ENCODE measurements around the gene NPAS2.

The NPAS2 gene

DNA sequence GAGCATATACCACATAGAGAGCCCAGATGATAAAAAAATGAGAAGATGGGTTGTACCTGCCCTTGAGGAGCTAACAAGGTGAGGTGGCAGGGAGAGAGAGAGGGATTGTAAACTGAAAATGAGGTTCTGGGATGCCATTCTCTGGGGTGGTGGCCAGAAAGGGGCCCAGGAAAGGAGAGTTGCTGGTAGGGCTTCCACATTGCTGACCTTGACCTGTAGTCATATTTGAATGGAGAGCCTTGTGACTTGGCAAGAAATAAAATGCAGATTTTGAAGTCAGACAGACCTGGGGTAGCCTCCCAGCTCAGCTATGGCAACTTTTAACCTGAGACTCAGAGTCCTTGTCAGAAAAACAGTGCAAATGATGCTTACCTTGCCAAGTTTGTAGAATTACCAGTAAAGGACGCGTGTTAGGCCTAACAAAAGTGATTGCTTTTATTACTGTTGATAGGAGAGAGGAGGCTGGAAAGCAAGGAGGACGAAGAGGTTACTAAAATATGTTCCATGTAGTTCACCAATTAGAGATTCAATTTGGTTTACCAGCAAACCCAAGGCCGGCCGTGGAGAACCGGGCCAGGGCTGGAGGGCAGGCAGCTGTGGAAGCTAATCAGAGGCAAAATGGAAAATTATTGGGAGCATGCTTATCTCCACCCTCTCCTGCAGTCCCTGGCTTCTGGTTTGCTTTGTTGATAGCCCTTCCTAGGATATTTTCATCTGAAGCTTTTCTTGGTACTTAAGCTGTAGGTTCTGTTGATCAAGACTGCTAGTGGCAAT, 3.9 kb downstream of the NPAS2 start:
- Histone ChIP-seq H3K4me1 (ENCODE audit: control insufficient read depth in 1 of 2, insufficient read depth in 2 of 2, low read length in 2 of 2) (peaks cover 11 to 13% of the 10 kb centered on the region in 2 experiments), H3K4me3 (ENCODE audit: low read depth, low read length) (no peak overlapping the region), H4K12ac (ENCODE audit: low read depth, low read length) (no peak overlapping the region), H3K9ac (ENCODE audit: low read length) (no peak overlapping the region), H3K27ac (ENCODE audit: low read depth, low read length) (no peak overlapping the region), H2AK5ac (ENCODE audit: low read length) (no peak overlapping the region), H3K79me2 (ENCODE audit: control insufficient read depth, insufficient read depth, low read length, poor library complexity) (peaks cover 2% of the 10 kb centered on the region), H2BK120ac (ENCODE audit: insufficient read depth, low read length, poor library complexity) (no peak overlapping the region), H3K36me3 (ENCODE audit: control insufficient read depth in 1 of 2, insufficient read depth in 2 of 2, low read length in 2 of 2) (no peaks in the 10 kb centered on the region), H3K23ac (ENCODE audit: low read length) (no peak overlapping the region), H3K27me3 (ENCODE audit: insufficient read depth, low read length) (peaks cover 21% of the 10 kb centered on the region), H4K8ac (ENCODE audit: low read depth, low read length) (no peak overlapping the region), H2AFZ (ENCODE audit: insufficient read depth, low read length, poor library complexity) (no peak overlapping the region), H3K9me3 (ENCODE audit: insufficient read depth, low read depth, low read length) (peaks cover 1% of the 10 kb centered on the region), H2BK12ac (ENCODE audit: low read length) (no peak overlapping the region), H3K79me1 (ENCODE audit: low read length) (peaks cover 2% of the 10 kb centered on the region), H3K4me2 (ENCODE audit: low read length) (no peak overlapping the region), H2BK5ac (ENCODE audit: low read depth, low read length, poor library complexity) (no peak overlapping the region), H4K91ac (ENCODE audit: low read depth, low read length) (no peak overlapping the region), H3K14ac (ENCODE audit: low read length) (no peak overlapping the region), H3K18ac (ENCODE audit: low read length) (no peak overlapping the region), H3K4ac (ENCODE audit: low read depth, low read length) (no peak overlapping the region)
- no peak for DNase-seq
- no CpG with 5 or more reads among the region's 6 CpGs for WGBS (ENCODE audit: extremely low coverage, insufficient coverage, insufficient read length)

DNA sequence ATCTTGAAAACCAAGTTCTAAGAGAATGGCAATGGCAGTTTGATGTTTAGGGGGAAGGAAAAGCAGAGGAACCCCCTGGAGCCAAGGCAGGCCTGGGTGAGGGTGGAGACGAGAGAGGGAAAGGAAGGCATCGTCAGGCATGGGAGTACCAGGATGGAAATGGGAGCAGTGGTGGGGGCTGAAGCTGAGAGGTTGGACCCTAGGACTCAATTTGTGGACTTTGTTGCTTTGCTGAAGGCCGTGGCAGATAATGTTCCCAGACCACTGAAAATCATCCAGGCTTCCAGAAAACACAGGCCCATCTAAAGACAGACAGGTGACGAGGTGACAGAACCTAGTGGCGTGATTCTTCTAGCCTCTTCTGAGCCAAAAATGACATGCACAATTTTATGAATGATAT, 4.9 kb downstream of the NPAS2 start:
- Histone ChIP-seq H2BK120ac (ENCODE audit: insufficient read depth, low read length, poor library complexity) (no peak overlapping the region), H3K79me1 (ENCODE audit: low read length) (peaks cover 2% of the 10 kb centered on the region), H3K27ac (ENCODE audit: low read depth, low read length) (no peak overlapping the region), H2BK5ac (ENCODE audit: low read depth, low read length, poor library complexity) (no peak overlapping the region), H3K14ac (ENCODE audit: low read length) (no peak overlapping the region), H3K4me1 (ENCODE audit: control insufficient read depth in 1 of 2, insufficient read depth in 2 of 2, low read length in 2 of 2) (peaks cover 6 to 7% of the 10 kb centered on the region in 2 experiments), H3K4me3 (ENCODE audit: low read depth, low read length) (no peak overlapping the region), H3K79me2 (ENCODE audit: control insufficient read depth, insufficient read depth, low read length, poor library complexity) (no peaks in the 10 kb centered on the region), H4K8ac (ENCODE audit: low read depth, low read length) (no peak overlapping the region), H3K9me3 (ENCODE audit: insufficient read depth, low read depth, low read length) (no peaks in the 10 kb centered on the region), H3K4me2 (ENCODE audit: low read length) (no peak overlapping the region), H3K4ac (ENCODE audit: low read depth, low read length) (no peak overlapping the region), H3K27me3 (ENCODE audit: insufficient read depth, low read length) (peaks cover 15% of the 10 kb centered on the region), H4K12ac (ENCODE audit: low read depth, low read length) (no peak overlapping the region), H3K36me3 (ENCODE audit: control insufficient read depth in 1 of 2, insufficient read depth in 2 of 2, low read length in 2 of 2) (no peaks in the 10 kb centered on the region), H4K91ac (ENCODE audit: low read depth, low read length) (no peak overlapping the region), H2AFZ (ENCODE audit: insufficient read depth, low read length, poor library complexity) (no peak overlapping the region), H3K23ac (ENCODE audit: low read length) (no peak overlapping the region), H3K18ac (ENCODE audit: low read length) (no peak overlapping the region), H2BK12ac (ENCODE audit: low read length) (no peak overlapping the region), H2AK5ac (ENCODE audit: low read length) (no peak overlapping the region), H3K9ac (ENCODE audit: low read length) (no peak overlapping the region)
- no peak for DNase-seq
- no CpG with 5 or more reads among the region's 5 CpGs for WGBS (ENCODE audit: extremely low coverage, insufficient coverage, insufficient read length)

DNA sequence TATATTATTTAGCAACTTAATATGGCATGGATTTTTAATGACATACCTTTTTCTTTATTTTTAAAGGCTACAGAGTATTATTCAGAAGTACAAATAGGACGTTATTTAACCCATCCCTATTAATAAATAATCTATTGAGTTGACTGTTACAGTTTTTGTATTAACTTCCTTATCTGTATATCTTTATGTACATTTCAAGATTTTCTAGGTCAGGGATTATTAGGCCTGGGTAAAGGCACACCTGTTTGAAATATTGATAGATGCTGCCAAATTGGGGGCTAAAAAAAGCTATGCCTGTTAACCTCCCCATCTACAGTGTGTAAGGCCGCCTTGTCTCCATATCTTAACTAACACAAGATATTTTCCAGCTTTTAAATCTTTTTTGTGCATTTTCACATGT, 6.6 kb downstream of the NPAS2 start:
- H3K27ac ChIP-seq (ENCODE audit: low read depth, low read length): no peak overlapping the region
- H3K14ac ChIP-seq (ENCODE audit: low read length): no peak overlapping the region

DNA sequence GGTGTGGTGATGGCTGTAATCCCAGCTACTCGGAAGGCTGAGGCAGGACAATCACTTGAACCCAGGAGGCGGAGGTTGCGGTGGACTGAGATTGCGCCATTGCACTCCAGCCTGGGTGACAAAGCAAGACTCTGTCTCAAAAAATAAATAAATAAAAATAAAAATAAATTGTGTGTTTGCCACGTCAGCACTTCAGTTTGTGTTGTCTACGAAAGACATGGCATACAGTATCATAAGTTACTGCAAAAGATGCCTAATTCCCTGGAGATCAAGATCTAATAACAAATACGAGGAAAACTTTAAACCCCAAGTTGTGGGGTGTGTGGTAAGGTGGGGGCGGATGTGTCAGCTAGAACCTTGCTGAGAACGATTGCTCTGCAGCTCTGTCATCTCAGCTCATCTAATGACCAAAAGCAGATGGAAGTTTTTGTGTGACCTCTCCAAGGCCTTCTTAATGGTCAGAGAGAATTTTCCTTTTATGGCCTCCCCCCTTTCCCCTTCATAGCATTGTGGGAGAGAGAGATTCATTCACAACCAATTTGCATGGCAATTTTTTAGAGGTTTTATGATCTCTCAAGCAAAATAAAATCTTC, 11.3 kb downstream of the NPAS2 start:
- WGBS (ENCODE audit: extremely low coverage, insufficient coverage, insufficient read length): no CpG with 5 or more reads among the region's 9 CpGs
- Histone ChIP-seq H3K4me1 (ENCODE audit: control insufficient read depth in 1 of 2, insufficient read depth in 2 of 2, low read length in 2 of 2) (no peaks in the 10 kb centered on the region), H3K27me3 (ENCODE audit: insufficient read depth, low read length) (no peaks in the 10 kb centered on the region), H3K18ac (ENCODE audit: low read length) (no peak overlapping the region), H2AFZ (ENCODE audit: insufficient read depth, low read length, poor library complexity) (no peak overlapping the region), H2BK120ac (ENCODE audit: insufficient read depth, low read length, poor library complexity) (no peak overlapping the region), H3K36me3 (ENCODE audit: control insufficient read depth in 1 of 2, insufficient read depth in 2 of 2, low read length in 2 of 2) (no peaks in the 10 kb centered on the region), H2AK5ac (ENCODE audit: low read length) (no peak overlapping the region), H3K9me3 (ENCODE audit: insufficient read depth, low read depth, low read length) (no peaks in the 10 kb centered on the region), H4K8ac (ENCODE audit: low read depth, low read length) (no peak overlapping the region), H3K27ac (ENCODE audit: low read depth, low read length) (no peak overlapping the region), H4K12ac (ENCODE audit: low read depth, low read length) (no peak overlapping the region), H3K79me2 (ENCODE audit: control insufficient read depth, insufficient read depth, low read length, poor library complexity) (no peaks in the 10 kb centered on the region), H3K79me1 (ENCODE audit: low read length) (no peaks in the 10 kb centered on the region), H3K4me2 (ENCODE audit: low read length) (no peak overlapping the region), H3K14ac (ENCODE audit: low read length) (no peak overlapping the region), H3K9ac (ENCODE audit: low read length) (no peak overlapping the region), H3K4ac (ENCODE audit: low read depth, low read length) (no peak overlapping the region), H3K23ac (ENCODE audit: low read length) (no peak overlapping the region), H4K91ac (ENCODE audit: low read depth, low read length) (no peak overlapping the region), H2BK5ac (ENCODE audit: low read depth, low read length, poor library complexity) (no peak overlapping the region), H2BK12ac (ENCODE audit: low read length) (no peak overlapping the region), H3K4me3 (ENCODE audit: low read depth, low read length) (no peak overlapping the region)
- no peak for DNase-seq

More for the DNA sequence above, 6.6 kb downstream of the NPAS2 start:
- H3K4me2 ChIP-seq (ENCODE audit: low read length): no peak overlapping the region
- H3K4me3 ChIP-seq (ENCODE audit: low read depth, low read length): no peak overlapping the region
- H4K12ac ChIP-seq (ENCODE audit: low read depth, low read length): no peak overlapping the region
- no peaks in the 10 kb centered on the region for H3K79me1 ChIP-seq (ENCODE audit: low read length)
- no peak overlapping the region for H4K8ac ChIP-seq (ENCODE audit: low read depth, low read length)
- peaks cover 3% of the 10 kb centered on the region for H3K27me3 ChIP-seq (ENCODE audit: insufficient read depth, low read length)
- H2AFZ ChIP-seq (ENCODE audit: insufficient read depth, low read length, poor library complexity): no peak overlapping the region
- no peak overlapping the region for H2AK5ac ChIP-seq (ENCODE audit: low read length)
- no peak overlapping the region for H4K91ac ChIP-seq (ENCODE audit: low read depth, low read length)
- H2BK5ac ChIP-seq (ENCODE audit: low read depth, low read length, poor library complexity): no peak overlapping the region
- no peaks in the 10 kb centered on the region for H3K4me1 ChIP-seq (ENCODE audit: control insufficient read depth in 1 of 2, insufficient read depth in 2 of 2, low read length in 2 of 2)
- no peaks in the 10 kb centered on the region for H3K9me3 ChIP-seq (ENCODE audit: insufficient read depth, low read depth, low read length)
- no peak for DNase-seq
- no peaks in the 10 kb centered on the region for H3K36me3 ChIP-seq (ENCODE audit: control insufficient read depth in 1 of 2, insufficient read depth in 2 of 2, low read length in 2 of 2)
- H3K9ac ChIP-seq (ENCODE audit: low read length): no peak overlapping the region
- WGBS (ENCODE audit: extremely low coverage, insufficient coverage, insufficient read length): no CpG with 5 or more reads among the region's 2 CpGs
- H3K18ac ChIP-seq (ENCODE audit: low read length): no peak overlapping the region
- H3K79me2 ChIP-seq (ENCODE audit: control insufficient read depth, insufficient read depth, low read length, poor library complexity): no peaks in the 10 kb centered on the region
- no peak overlapping the region for H3K4ac ChIP-seq (ENCODE audit: low read depth, low read length)
- H2BK12ac ChIP-seq (ENCODE audit: low read length): no peak overlapping the region
- no peak overlapping the region for H2BK120ac ChIP-seq (ENCODE audit: insufficient read depth, low read length, poor library complexity)
- no peak overlapping the region for H3K23ac ChIP-seq (ENCODE audit: low read length)
